NB4 (cell line): ENCODE data around the gene KCNIP2.

Experiments
- CTCF ChIP-seq: IDR thresholded peaks from one replicate; pipeline ENCODE4 v1.5.1; 2012; ENCODE audit warnings: low read depth, low read length
- POLR2A ChIP-seq: IDR thresholded peaks from 2 replicates; pipeline ENCODE4 v1.6.1; 2011; ENCODE audit warnings: mild to moderate bottlenecking; ENCODE audit not compliant: insufficient read length; ENCODE audit errors: extremely low read depth

GRCh38 chr10:101881036-101881774 lies 37.6 kb upstream of the KCNIP2 start:
- no peak for TF ChIP-seq CTCF
- no peak for TF ChIP-seq POLR2A
